GM12878 (cell line): ENCODE measurements around the gene TBC1D20. TPM values are rescaled to one million over a fixed set of nuclear protein-coding genes. Genes with fewer than 3 reads are reported as not detected.

Source experiments
- ATAC-seq: fragments of 200-7000 bp; cut with Tn5 transposase; 3 replicates; pipeline ENCODE4 v1.9.1; 2020; ENCODE audit warnings: mild to moderate bottlenecking, moderate library complexity
- BruUV-seq: library from RNA; stranded (reverse); fragments of 400-500 nt; replicated peaks from 2 replicates; lab custom pipeline; 2021; lab: Mats Ljungman, UMichigan
- CTCF ChIA-PET: fragments of 300-600 bp; sonication (Branson Sonifier 250); formaldehyde crosslinking; extraction: SDS; loops from one replicate; lab custom pipeline; 2021; ENCODE audit warnings: inconsistent platforms; lab: Yijun Ruan, JAX
- POLR2A ChIA-PET: fragments of 350-600 bp; formaldehyde crosslinking; extraction: SDS; loops from one replicate; lab custom pipeline; 2021; ENCODE audit warnings: inconsistent platforms; lab: Charles Lee
- RAD21 ChIA-PET: fragments of 300-600 bp; sonication (Branson Sonifier 250); formaldehyde crosslinking; loops from one replicate; lab custom pipeline; 2023; ENCODE audit warnings: antibody characterized with exemption; ENCODE audit not compliant: unreplicated experiment; lab: Charles Lee
- SMC1A ChIA-PET: fragments of 300-600 bp; sonication (Branson Sonifier 250); formaldehyde crosslinking; loops from one replicate; lab custom pipeline; 2023; ENCODE audit not compliant: unreplicated experiment, uncharacterized antibody; lab: Charles Lee
- DNase-seq: peaks from one replicate; pipeline ENCODE4 v3.0.0-alpha.2; 2011; ENCODE audit warnings: low read depth, low spot score
- FAIRE-seq: peaks from 3 replicates; lab custom pipeline; 2011; peaks lifted over from hg19 to GRCh38; lab: Jason Lieb, UNC
- H2AFZ ChIP-seq: 2 replicates; pipeline ENCODE4 v1.6.0; 2011; ENCODE audit warnings: low read depth, low read length, control low read depth; ENCODE audit not compliant: control insufficient read depth
- H3K27ac ChIP-seq: 2 replicates; pipeline ENCODE4 v1.5.1; 2011; ENCODE audit warnings: control low read depth; ENCODE audit not compliant: control insufficient read depth, insufficient read depth
- H3K27me3 ChIP-seq, 2 experiments: replicated peaks in 1 of 2; 2 replicates each; pipeline versions ENCODE4 v1.6.0 to v1.6.1; 2011; ENCODE audit warnings: low read length in 1 of 2; ENCODE audit not compliant: control insufficient read depth in 2 of 2, insufficient read depth in 2 of 2
- H3K36me3 ChIP-seq, 2 experiments: 2 replicates each; pipeline ENCODE4 v1.5.1; 2011; ENCODE audit warnings: low read length in 1 of 2; ENCODE audit not compliant: control insufficient read depth in 2 of 2, insufficient read depth in 2 of 2
- H3K4me1 ChIP-seq: 2 replicates; pipeline ENCODE4 v1.6.1; 2011; ENCODE audit warnings: mild to moderate bottlenecking, low read length, moderate library complexity, mixed read lengths; ENCODE audit not compliant: control insufficient read depth, insufficient read depth
- H3K4me2 ChIP-seq: 2 replicates; pipeline ENCODE4 v1.6.0; 2011; ENCODE audit warnings: control low read depth; ENCODE audit not compliant: control insufficient read depth, insufficient read depth
- H3K4me3 ChIP-seq: fragments of 200-600 bp; sonication (generic); 2 replicates; pipeline ENCODE4 v1.5.1; 2016
- H3K79me2 ChIP-seq: 2 replicates; pipeline ENCODE4 v1.6.0; 2011; ENCODE audit warnings: low read length; ENCODE audit not compliant: control insufficient read depth, insufficient read depth
- H3K9ac ChIP-seq: 2 replicates; pipeline ENCODE4 v1.8.0; 2011; ENCODE audit warnings: low read length, control low read depth, mixed read lengths; ENCODE audit not compliant: control insufficient read depth, insufficient read depth
- H3K9me3 ChIP-seq: replicated peaks from 3 replicates; pipeline ENCODE4 v1.5.1; 2011; ENCODE audit warnings: mild to moderate bottlenecking, low read length; ENCODE audit not compliant: control insufficient read depth, insufficient read depth
- H4K20me1 ChIP-seq: 2 replicates; pipeline ENCODE4 v1.6.0; 2011; ENCODE audit not compliant: control insufficient read depth, insufficient read depth
- GATAD2B ChIP-seq: fragments of 450-650 bp; conservative IDR thresholded peaks from 2 replicates; pipeline ENCODE4 v1.6.1; 2017; ENCODE audit warnings: low read depth, mild to moderate bottlenecking, moderate library complexity
- JUND ChIP-seq: IDR thresholded peaks from 2 replicates; pipeline ENCODE4 v1.6.1; 2012; ENCODE audit warnings: low read depth, mild to moderate bottlenecking, low read length, improper control_type of control experiment, moderate library complexity
- KDM1A ChIP-seq: fragments of 200-600 bp; sonication (generic); IDR thresholded peaks from 2 replicates; pipeline ENCODE4 v1.6.1; 2016; ENCODE audit warnings: borderline replicate concordance
- RB1 ChIP-seq: fragments of 450-650 bp; formaldehyde crosslinking; IDR thresholded peaks from 2 replicates; pipeline ENCODE4 v1.6.1; 2017; ENCODE audit warnings: mild to moderate bottlenecking, borderline replicate concordance
- SRF ChIP-seq, 2 experiments: IDR thresholded peaks; 2 replicates each; pipeline ENCODE4 v1.6.1; 2011; ENCODE audit warnings: low read depth in 2 of 2, low read length in 2 of 2, mild to moderate bottlenecking in 1 of 2, moderate library complexity in 1 of 2
- STAT3 ChIP-seq: IDR thresholded peaks from 2 replicates; pipeline ENCODE4 v1.6.1; 2011; ENCODE audit warnings: low read depth, low read length, improper control_type of control experiment
- WGBS: methylation state at CpG from one replicate; pipeline ENCODE4 v1.1.6; 2016; ENCODE audit warnings: low lambda C conversion rate; ENCODE audit not compliant: insufficient replicate concordance, insufficient coverage; ENCODE audit errors: missing lambda C conversion rate; 5-methylcytosine and 5-hydroxymethylcytosine counted together
- in situ Hi-C: fragments of 300-500 bp; cut with MboI; formaldehyde crosslinking; loops from 9 replicates; pipeline ENCODE4 v1.14.3; 2018; ENCODE audit warnings: mixed read lengths
- intact Hi-C: fragments of 100-400 bp; cut with micrococcal nuclease; formaldehyde crosslinking; loops from one replicate; pipeline ENCODE4 v1.14.2; 2022; ENCODE audit not compliant: unreplicated experiment
- polyA plus RNA-seq, 11 experiments: library from polyadenylated mRNA; depleted of rRNA in 4 of 11; unstranded in 6 of 11; stranded (reverse) in 5 of 11; fragments of >200 nt; fragmentation: Nextera tagmentation in 4 of 11; fragmentation: Illumina TruSeq in 1 of 11; extraction: Ambion mirVana in 4 of 11; extraction: Trizol in 1 of 11; gene quantifications; 1 replicate in 1 of 11; 2 replicates in 10 of 11; pipeline versions ENCODE4 v1.2.1 to v1.2.3, GENCODE V29; 2011 to 2016; ENCODE audit warnings: inconsistent platforms in 2 of 11, missing spikeins in 2 of 11, low read depth in 1 of 11
- total RNA-seq, 4 experiments: library from RNA; depleted of rRNA in 3 of 4; stranded (reverse); fragments of >200 nt in 3 of 4; fragmentation: Illumina TruSeq in 1 of 4; extraction: Trizol in 1 of 4; gene quantifications; 2 replicates each; pipeline versions ENCODE4 v1.2.1 to v1.2.3, GENCODE V29; 2013 to 2021
- TF ChIP-seq, protein P1 (sequence below): IDR thresholded peaks from 2 replicates; pipeline ENCODE4 v1.6.1; 2012; ENCODE audit warnings: improper control_type of control experiment, low read depth, low read length; ENCODE audit not compliant: insufficient replicate concordance
- TF ChIP-seq, protein P2 (sequence below): fragments of 150-350 bp; IDR thresholded peaks from 2 replicates; pipeline ENCODE4 v1.6.1; 2016; ENCODE audit warnings: low read depth, low read length

TBC1D20 gene
- total and polyA plus RNA-seq, 10 of the 15 experiments (the other 5 are each of a cell fraction or from before 2014, with no cell fraction given), result 4.3 to 17.9 (median 11.2) TPM

GRCh38 chr20:426566-426965 is 35.8 kb downstream of the TBC1D20 start:
- no peak overlapping the region for H3K4me3 ChIP-seq
- TF ChIP-seq KDM1A (no peak), GATAD2B (no peak), SRF (IDR thresholded peaks at IDR 0.05; ENCODE audit: low read depth in 2 of 2, low read length in 2 of 2) (no peak), RB1 (no peak), JUND (no peak), STAT3 (no peak)
- TF ChIP-seq, protein P1, sequence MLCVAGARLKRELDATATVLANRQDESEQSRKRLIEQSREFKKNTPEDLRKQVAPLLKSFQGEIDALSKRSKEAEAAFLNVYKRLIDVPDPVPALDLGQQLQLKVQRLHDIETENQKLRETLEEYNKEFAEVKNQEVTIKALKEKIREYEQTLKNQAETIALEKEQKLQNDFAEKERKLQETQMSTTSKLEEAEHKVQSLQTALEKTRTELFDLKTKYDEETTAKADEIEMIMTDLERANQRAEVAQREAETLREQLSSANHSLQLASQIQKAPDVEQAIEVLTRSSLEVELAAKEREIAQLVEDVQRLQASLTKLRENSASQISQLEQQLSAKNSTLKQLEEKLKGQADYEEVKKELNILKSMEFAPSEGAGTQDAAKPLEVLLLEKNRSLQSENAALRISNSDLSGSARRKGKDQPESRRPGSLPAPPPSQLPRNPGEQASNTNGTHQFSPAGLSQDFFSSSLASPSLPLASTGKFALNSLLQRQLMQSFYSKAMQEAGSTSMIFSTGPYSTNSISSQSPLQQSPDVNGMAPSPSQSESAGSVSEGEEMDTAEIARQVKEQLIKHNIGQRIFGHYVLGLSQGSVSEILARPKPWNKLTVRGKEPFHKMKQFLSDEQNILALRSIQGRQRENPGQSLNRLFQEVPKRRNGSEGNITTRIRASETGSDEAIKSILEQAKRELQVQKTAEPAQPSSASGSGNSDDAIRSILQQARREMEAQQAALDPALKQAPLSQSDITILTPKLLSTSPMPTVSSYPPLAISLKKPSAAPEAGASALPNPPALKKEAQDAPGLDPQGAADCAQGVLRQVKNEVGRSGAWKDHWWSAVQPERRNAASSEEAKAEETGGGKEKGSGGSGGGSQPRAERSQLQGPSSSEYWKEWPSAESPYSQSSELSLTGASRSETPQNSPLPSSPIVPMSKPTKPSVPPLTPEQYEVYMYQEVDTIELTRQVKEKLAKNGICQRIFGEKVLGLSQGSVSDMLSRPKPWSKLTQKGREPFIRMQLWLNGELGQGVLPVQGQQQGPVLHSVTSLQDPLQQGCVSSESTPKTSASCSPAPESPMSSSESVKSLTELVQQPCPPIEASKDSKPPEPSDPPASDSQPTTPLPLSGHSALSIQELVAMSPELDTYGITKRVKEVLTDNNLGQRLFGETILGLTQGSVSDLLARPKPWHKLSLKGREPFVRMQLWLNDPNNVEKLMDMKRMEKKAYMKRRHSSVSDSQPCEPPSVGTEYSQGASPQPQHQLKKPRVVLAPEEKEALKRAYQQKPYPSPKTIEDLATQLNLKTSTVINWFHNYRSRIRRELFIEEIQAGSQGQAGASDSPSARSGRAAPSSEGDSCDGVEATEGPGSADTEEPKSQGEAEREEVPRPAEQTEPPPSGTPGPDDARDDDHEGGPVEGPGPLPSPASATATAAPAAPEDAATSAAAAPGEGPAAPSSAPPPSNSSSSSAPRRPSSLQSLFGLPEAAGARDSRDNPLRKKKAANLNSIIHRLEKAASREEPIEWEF, result no peak
- TF ChIP-seq, protein P2, sequence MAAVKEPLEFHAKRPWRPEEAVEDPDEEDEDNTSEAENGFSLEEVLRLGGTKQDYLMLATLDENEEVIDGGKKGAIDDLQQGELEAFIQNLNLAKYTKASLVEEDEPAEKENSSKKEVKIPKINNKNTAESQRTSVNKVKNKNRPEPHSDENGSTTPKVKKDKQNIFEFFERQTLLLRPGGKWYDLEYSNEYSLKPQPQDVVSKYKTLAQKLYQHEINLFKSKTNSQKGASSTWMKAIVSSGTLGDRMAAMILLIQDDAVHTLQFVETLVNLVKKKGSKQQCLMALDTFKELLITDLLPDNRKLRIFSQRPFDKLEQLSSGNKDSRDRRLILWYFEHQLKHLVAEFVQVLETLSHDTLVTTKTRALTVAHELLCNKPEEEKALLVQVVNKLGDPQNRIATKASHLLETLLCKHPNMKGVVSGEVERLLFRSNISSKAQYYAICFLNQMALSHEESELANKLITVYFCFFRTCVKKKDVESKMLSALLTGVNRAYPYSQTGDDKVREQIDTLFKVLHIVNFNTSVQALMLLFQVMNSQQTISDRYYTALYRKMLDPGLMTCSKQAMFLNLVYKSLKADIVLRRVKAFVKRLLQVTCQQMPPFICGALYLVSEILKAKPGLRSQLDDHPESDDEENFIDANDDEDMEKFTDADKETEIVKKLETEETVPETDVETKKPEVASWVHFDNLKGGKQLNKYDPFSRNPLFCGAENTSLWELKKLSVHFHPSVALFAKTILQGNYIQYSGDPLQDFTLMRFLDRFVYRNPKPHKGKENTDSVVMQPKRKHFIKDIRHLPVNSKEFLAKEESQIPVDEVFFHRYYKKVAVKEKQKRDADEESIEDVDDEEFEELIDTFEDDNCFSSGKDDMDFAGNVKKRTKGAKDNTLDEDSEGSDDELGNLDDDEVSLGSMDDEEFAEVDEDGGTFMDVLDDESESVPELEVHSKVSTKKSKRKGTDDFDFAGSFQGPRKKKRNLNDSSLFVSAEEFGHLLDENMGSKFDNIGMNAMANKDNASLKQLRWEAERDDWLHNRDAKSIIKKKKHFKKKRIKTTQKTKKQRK, result no peak
- no peak for FAIRE-seq
- H3K4me2 ChIP-seq, result no peak overlapping the region
- CTCF ChIA-PET, result interaction anchor here (1.0 kb wide), 1 partner anchor 46 kb away, joined by 4 read pairs; the partner anchor contains the start of gene TRIB3
- no peaks in the 10 kb centered on the region for H3K4me1 ChIP-seq
- SMC1A ChIA-PET, result no interaction called here
- no peaks in the 10 kb centered on the region for H4K20me1 ChIP-seq
- intact Hi-C loops, result no loop called here
- no peaks in the 10 kb centered on the region for H3K9me3 ChIP-seq
- H3K36me3 ChIP-seq, result peaks cover 10 to 18% of the 10 kb centered on the region in 2 experiments
- RAD21 ChIA-PET, result no interaction called here
- ATAC-seq, result no peak
- H3K9ac ChIP-seq, result no peak overlapping the region
- H3K79me2 ChIP-seq, result no peaks in the 10 kb centered on the region
- POLR2A ChIA-PET, result interaction anchor here (0.6 to 1.2 kb wide), 2 partner anchors 65 to 97 kb away, joined by 3 to 4 read pairs; no protein-coding TSS in a partner anchor
- in situ Hi-C loops, result no loop called here
- no TSS peak for BruUV-seq
- no peaks in the 10 kb centered on the region for H3K27me3 ChIP-seq
- 97% methylated on average over 2 of the region's 2 CpGs for WGBS
- H2AFZ ChIP-seq, result no peak overlapping the region
- no peak overlapping the region for H3K27ac ChIP-seq
- DNase-seq, result no peak
